DOHH2 (cell line): ENCODE measurements around the gene SUMF1.

Experiments used
- H3F3A ChIP-seq: fragments of 200-600 bp; sonication (generic), shearing (Covaris generic); 2 replicates; pipeline ENCODE4 v1.6.0; 2016; ENCODE audit warnings: antibody characterized with exemption, mild to moderate bottlenecking; ENCODE audit not compliant: control insufficient read depth, insufficient read depth
- H3K27ac ChIP-seq: fragments of 200-600 bp; sonication (generic); 2 replicates; pipeline ENCODE4 v1.5.1; 2014; ENCODE audit warnings: low read depth, mild to moderate bottlenecking, low read length, moderate library complexity
- H3K27me3 ChIP-seq: fragments of 200-600 bp; sonication (generic); 2 replicates; pipeline ENCODE4 v1.6.1; 2014; ENCODE audit warnings: mild to moderate bottlenecking, low read length, mixed read lengths; ENCODE audit not compliant: control insufficient read depth
- H3K36me3 ChIP-seq: fragments of 200-600 bp; sonication (generic); 2 replicates; pipeline ENCODE4 v1.6.1; 2014; ENCODE audit warnings: mild to moderate bottlenecking, low read length, moderate library complexity, mixed read lengths; ENCODE audit not compliant: control insufficient read depth
- H3K4me1 ChIP-seq: fragments of 200-600 bp; sonication (generic); 2 replicates; pipeline ENCODE4 v1.6.1; 2014; ENCODE audit warnings: mild to moderate bottlenecking, low read length, mixed read lengths; ENCODE audit not compliant: control insufficient read depth
- H3K4me2 ChIP-seq: fragments of 200-600 bp; sonication (generic); 2 replicates; pipeline ENCODE4 v1.6.0; 2014; ENCODE audit warnings: mild to moderate bottlenecking, low read length, moderate library complexity
- H3K4me3 ChIP-seq: fragments of 200-600 bp; sonication (generic); 2 replicates; pipeline ENCODE4 v1.5.1; 2014; ENCODE audit warnings: mild to moderate bottlenecking, low read length, mixed read lengths
- H3K79me2 ChIP-seq: fragments of 200-600 bp; sonication (generic); 2 replicates; pipeline ENCODE4 v1.6.1; 2014; ENCODE audit warnings: mild to moderate bottlenecking, low read length, mixed read lengths; ENCODE audit not compliant: control insufficient read depth
- H3K9me2 ChIP-seq: fragments of 200-600 bp; sonication (generic); replicated peaks from 2 replicates; pipeline ENCODE4 v1.6.1; 2014; ENCODE audit warnings: mild to moderate bottlenecking, low read length, mixed read lengths; ENCODE audit not compliant: control insufficient read depth
- H3K9me3 ChIP-seq: fragments of 200-600 bp; sonication (generic); 2 replicates; pipeline ENCODE4 v1.6.1; 2014; ENCODE audit warnings: antibody characterized with exemption, low read length, mixed read lengths; ENCODE audit not compliant: control insufficient read depth, insufficient read depth
- H4K20me1 ChIP-seq: fragments of 200-600 bp; sonication (generic); 2 replicates; pipeline ENCODE4 v1.6.0; 2014; ENCODE audit warnings: low read depth, mild to moderate bottlenecking, antibody characterized with exemption, low read length, moderate library complexity; ENCODE audit not compliant: control insufficient read depth, insufficient read depth
- EZH2phosphoT487 ChIP-seq: fragments of 200-600 bp; sonication (generic); IDR thresholded peaks from 2 replicates; pipeline ENCODE4 v1.6.1; 2017; ENCODE audit warnings: borderline replicate concordance, mild to moderate bottlenecking, antibody characterized with exemption, low read length, moderate library complexity, mixed read lengths
- TF ChIP-seq, protein P1 (sequence below): fragments of 200-600 bp; sonication (generic); IDR thresholded peaks from one replicate; pipeline ENCODE4 v1.5.1; 2014; ENCODE audit warnings: antibody characterized with exemption, mild to moderate bottlenecking, low read depth, low read length; ENCODE audit not compliant: poor library complexity, severe bottlenecking

SUMF1 gene

DNA sequence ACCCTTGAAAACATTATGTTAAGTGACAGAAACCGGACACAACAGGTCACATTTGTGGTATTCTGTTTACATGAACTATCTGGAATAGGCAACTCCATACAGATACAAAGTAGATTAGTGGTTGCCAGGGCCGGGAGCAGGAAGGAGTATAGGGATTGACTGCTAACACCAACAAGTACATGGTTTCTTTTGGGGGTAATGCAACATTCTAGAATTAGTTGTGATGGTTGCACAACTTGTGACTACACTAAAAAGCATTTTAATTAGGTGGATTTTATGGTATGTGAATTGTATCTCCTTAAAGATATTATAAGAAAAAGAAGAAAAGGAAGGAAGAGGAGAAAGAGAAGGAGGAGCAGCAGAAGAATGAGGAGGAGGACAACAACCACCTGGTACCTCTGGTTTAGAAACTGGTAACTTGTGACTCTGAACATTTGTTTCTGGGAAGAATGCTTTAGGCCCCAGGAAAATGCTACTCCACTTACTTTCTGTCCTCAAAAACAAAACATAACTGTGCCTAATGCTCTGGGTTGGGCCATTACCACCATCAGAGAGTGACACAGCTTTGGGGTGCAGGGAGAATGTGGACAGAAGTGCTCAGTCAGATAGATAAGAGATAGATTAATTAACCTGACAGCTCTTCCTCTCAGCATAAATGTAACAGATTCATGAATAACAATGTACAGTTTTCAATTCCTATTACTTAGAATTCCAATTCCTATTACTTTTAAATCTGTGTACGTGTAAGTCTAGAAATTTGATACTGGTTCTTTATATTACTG, 143.6 kb downstream of the SUMF1 start:
- H3K79me2 ChIP-seq, result no peaks in the 10 kb centered on the region
- H3K4me3 ChIP-seq, result no peak overlapping the region
- H3K27me3 ChIP-seq, result no peaks in the 10 kb centered on the region
- no peaks in the 10 kb centered on the region for H3K9me3 ChIP-seq
- H4K20me1 ChIP-seq, result no peaks in the 10 kb centered on the region
- no peaks in the 10 kb centered on the region for H3F3A ChIP-seq
- H3K36me3 ChIP-seq, result no peaks in the 10 kb centered on the region
- H3K9me2 ChIP-seq, result no peaks in the 10 kb centered on the region
- TF ChIP-seq EZH2phosphoT487, result no peak
- TF ChIP-seq, protein P1, sequence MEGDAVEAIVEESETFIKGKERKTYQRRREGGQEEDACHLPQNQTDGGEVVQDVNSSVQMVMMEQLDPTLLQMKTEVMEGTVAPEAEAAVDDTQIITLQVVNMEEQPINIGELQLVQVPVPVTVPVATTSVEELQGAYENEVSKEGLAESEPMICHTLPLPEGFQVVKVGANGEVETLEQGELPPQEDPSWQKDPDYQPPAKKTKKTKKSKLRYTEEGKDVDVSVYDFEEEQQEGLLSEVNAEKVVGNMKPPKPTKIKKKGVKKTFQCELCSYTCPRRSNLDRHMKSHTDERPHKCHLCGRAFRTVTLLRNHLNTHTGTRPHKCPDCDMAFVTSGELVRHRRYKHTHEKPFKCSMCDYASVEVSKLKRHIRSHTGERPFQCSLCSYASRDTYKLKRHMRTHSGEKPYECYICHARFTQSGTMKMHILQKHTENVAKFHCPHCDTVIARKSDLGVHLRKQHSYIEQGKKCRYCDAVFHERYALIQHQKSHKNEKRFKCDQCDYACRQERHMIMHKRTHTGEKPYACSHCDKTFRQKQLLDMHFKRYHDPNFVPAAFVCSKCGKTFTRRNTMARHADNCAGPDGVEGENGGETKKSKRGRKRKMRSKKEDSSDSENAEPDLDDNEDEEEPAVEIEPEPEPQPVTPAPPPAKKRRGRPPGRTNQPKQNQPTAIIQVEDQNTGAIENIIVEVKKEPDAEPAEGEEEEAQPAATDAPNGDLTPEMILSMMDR, result no peak
- H3K4me2 ChIP-seq, result no peak overlapping the region
- no peaks in the 10 kb centered on the region for H3K4me1 ChIP-seq
- no peak overlapping the region for H3K27ac ChIP-seq

DNA sequence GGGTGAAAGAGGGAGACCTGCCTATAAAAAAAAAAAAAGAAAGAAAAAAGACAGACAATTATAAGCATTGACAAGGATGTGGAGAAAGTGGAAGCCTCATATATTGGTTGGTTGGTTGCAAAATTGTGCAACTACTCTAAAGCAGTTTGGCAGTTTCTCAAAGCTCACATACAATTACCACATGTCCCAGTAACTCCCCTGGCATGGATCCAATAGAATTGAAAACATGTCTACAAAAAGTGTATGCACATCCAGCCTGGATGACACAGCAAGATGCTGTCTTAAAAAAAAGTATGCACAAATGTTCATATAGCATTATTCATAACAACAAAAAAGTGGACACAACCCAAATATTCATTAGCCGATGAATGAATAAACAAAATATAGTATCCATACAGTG, 144.4 kb downstream of the SUMF1 start:
- H3K4me2 ChIP-seq, result no peak overlapping the region
- no peak overlapping the region for H3K27ac ChIP-seq
- H3K4me3 ChIP-seq, result no peak overlapping the region
- no peaks in the 10 kb centered on the region for H3K9me2 ChIP-seq
- no peaks in the 10 kb centered on the region for H4K20me1 ChIP-seq
- TF ChIP-seq EZH2phosphoT487, result no peak
- TF ChIP-seq, protein P1, result no peak
- no peaks in the 10 kb centered on the region for H3K27me3 ChIP-seq
- no peaks in the 10 kb centered on the region for H3K79me2 ChIP-seq
- no peaks in the 10 kb centered on the region for H3K4me1 ChIP-seq
- no peaks in the 10 kb centered on the region for H3K9me3 ChIP-seq
- no peaks in the 10 kb centered on the region for H3F3A ChIP-seq
- no peaks in the 10 kb centered on the region for H3K36me3 ChIP-seq

DNA sequence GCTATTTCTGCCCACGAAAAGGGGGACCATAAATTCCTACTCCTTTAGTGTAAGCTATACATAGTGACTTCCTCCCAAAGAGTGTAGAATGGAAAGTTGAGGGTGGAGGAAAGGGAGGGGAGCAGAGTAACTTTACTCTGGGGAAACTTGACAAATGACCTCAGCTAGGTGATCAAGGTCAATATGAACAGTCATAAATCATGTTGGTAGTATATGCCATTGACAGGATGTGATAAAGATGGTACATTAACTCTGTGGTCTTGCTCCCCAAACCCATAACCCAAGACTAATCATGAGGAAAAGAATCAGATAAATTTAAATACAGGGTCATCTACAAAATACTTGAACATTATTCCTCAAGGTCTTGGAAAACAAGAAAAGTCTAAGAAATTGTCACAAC, 145.3 kb downstream of the SUMF1 start:
- H3F3A ChIP-seq, result no peaks in the 10 kb centered on the region
- no peak overlapping the region for H3K27ac ChIP-seq
- no peaks in the 10 kb centered on the region; the same call in 1 of the 2 replicates for H3K36me3 ChIP-seq
- H3K4me2 ChIP-seq, result no peak overlapping the region
- no peak overlapping the region for H3K4me3 ChIP-seq
- H3K79me2 ChIP-seq, result no peaks in the 10 kb centered on the region
- no peaks in the 10 kb centered on the region for H3K9me3 ChIP-seq
- TF ChIP-seq EZH2phosphoT487, result no peak
- TF ChIP-seq, protein P1, result no peak
- H3K27me3 ChIP-seq, result no peaks in the 10 kb centered on the region
- no peaks in the 10 kb centered on the region for H3K9me2 ChIP-seq
- no peaks in the 10 kb centered on the region for H4K20me1 ChIP-seq
- H3K4me1 ChIP-seq, result no peaks in the 10 kb centered on the region
